Loucy (cell line): ENCODE results near the gene PPFIA4.

Experiments used
- EZH2phosphoT487 ChIP-seq: fragments of 200-600 bp; IDR thresholded peaks from 2 replicates; pipeline ENCODE4 v1.6.1; 2018; ENCODE audit warnings: antibody characterized with exemption, mild to moderate bottlenecking, moderate library complexity, borderline replicate concordance
- TF ChIP-seq, protein P1 (sequence below): fragments of 200-600 bp; sonication (generic); conservative IDR thresholded peaks from 2 replicates; pipeline ENCODE4 v1.5.1; 2014; ENCODE audit warnings: mild to moderate bottlenecking, antibody characterized with exemption, low read length

DNA sequence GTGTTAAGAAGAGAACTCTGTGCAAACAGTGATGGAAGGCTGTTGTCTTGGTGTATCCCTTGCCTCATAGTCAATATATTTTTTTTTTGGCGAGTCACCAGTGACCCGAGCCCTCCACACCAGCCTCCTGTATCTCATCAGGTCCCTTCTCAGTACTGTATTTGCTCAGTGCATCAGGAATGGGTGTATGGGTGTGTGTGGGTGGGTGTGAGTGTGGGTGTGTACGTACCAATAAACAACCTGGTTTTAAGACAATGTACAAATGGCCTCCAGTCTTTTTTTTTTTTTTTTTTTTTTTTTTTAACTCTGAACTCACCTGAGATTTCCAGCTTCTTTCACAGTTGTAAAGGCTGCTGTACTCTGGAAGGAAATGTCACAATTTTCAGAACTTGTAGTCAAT is 52.2 kb downstream of the PPFIA4 start:
- TF ChIP-seq, protein P1, sequence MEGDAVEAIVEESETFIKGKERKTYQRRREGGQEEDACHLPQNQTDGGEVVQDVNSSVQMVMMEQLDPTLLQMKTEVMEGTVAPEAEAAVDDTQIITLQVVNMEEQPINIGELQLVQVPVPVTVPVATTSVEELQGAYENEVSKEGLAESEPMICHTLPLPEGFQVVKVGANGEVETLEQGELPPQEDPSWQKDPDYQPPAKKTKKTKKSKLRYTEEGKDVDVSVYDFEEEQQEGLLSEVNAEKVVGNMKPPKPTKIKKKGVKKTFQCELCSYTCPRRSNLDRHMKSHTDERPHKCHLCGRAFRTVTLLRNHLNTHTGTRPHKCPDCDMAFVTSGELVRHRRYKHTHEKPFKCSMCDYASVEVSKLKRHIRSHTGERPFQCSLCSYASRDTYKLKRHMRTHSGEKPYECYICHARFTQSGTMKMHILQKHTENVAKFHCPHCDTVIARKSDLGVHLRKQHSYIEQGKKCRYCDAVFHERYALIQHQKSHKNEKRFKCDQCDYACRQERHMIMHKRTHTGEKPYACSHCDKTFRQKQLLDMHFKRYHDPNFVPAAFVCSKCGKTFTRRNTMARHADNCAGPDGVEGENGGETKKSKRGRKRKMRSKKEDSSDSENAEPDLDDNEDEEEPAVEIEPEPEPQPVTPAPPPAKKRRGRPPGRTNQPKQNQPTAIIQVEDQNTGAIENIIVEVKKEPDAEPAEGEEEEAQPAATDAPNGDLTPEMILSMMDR: no peak
- TF ChIP-seq EZH2phosphoT487: no peak
